GM21619 (cell line): ENCODE results near the gene CORO2A.
"Not testable (repeated sequence)": the region's sequence is repeated elsewhere in the genome, so short reads cannot be mapped to it uniquely, and the experiment has no call there.

ENCODE experiments used
- ATAC-seq: cut with Tn5 transposase; IDR thresholded peaks from one replicate; pipeline ENCODE4 v1.9.1; 2021; ENCODE audit not compliant: unreplicated experiment

Gene CORO2A

DNA sequence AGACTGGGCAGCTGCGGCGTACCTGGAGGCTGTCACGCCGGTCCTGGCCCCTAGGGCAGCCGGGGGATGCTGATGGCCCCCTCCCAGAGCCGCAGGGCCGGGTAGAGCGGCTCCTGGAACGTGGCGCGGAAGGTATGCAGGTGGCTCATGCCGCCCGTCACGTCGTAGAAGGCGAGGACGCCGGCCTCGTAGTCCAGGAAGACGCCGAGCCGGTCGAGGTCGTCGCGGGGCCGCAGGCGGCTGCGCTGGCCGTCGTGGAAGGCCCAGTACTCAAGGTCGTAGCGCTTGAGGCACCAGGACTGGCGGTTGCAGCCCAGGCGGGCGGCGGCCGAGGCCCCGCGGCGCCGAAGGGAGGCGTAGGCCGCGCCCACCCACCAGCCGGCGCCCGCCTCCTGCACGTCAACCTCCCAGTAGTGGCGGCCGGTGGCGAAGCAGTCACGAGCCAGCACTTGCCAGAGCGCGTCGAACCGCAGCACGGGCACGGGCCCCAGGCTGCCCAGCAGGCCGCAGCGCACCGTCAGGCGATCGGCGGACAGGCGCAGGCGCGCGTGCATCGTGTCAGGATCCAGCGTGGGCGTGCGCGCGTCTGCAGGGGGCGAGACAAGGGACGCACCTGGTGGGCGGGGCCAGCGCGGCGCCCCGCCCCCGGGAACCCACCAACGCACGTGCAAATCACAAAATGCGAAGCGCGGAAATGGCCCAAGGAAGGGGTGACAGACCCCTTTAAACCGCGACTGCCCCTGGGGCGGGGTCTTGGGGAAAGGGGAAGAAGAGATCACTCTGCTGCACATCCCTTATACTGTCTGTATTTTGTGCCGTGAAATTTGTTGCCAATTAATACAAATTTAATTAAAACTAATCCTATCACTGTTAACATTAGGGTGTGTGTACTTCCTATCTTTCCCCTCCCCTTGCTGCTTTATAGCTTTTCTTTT is 104.8 kb downstream of the CORO2A start:
- no peak for ATAC-seq

GRCh38 chr9:98086461-98086860 is 106.0 kb downstream of the CORO2A start:
- ATAC-seq: no peak

DNA sequence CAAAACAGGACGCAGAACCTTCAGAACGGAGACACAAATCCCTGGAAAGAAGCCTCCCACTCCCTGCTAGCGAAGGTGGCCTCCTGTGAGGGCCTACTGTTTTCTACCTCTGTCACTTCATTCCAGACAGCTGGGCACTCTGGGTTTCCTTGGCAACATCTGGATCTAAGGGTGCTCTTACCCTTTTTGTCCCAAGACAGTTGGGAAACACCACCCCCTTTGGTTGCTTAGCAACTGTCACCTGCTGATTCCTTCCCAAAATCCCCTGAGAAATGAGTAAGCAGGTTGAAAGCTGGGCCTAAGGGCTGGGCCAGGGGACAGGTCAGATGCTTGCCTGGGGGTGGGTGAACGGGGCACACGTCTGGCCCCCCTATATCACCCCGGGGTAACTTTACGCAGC is 106.5 kb downstream of the CORO2A start:
- no peak for ATAC-seq

GRCh38 chr9:98085058-98085457 is 107.4 kb downstream of the CORO2A start:
- no peak for ATAC-seq

DNA sequence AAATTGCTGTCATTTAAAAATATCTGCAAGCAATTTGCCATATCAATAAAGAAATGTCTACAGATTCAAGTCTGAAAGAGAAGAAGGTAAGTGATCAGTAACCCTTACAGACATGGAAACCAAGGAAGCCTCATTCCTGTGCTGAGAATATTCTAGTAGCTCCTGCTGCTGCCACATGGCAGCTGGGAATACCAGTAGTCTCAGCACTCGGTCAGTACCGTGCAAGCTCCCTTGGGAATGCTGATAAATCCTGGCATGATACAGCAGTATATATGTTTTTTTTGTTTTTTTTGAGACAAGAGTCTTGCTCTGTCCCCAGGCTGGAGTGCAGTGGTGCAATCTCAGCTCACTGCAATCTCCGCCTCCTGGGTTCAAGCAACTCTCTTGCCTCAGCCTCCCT is 108.0 kb downstream of the CORO2A start:
- ATAC-seq: no peak

- ATAC-seq: no peak
Measured at GRCh38 chr9:98083566-98084183, 108.8 kb downstream of the CORO2A start.

DNA sequence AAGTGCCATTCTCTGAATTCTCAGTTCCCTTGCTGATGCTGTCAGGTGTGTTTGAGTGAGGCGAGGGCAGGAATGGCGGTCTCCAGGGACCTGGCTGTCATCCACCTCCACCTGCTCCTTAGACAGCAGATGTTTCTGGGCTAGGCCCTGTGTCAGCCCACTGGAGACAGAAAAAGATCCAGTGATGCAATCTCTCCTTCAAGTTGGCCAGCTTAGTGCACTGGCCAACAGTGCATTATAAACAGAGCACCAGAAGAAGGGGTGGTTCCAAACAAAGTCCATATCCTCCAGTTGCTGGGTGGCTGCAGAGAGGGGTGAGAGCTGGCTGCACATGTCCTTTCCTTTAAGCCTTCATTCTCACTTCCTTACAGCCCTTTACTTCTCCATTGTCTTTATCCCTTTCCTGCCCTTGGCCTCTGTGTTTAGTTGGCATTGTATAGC is 109.4 kb downstream of the CORO2A start:
- no peak for ATAC-seq

- no peak for ATAC-seq
Measured at GRCh38 chr9:98081477-98082219, 110.8 kb downstream of the CORO2A start.

DNA sequence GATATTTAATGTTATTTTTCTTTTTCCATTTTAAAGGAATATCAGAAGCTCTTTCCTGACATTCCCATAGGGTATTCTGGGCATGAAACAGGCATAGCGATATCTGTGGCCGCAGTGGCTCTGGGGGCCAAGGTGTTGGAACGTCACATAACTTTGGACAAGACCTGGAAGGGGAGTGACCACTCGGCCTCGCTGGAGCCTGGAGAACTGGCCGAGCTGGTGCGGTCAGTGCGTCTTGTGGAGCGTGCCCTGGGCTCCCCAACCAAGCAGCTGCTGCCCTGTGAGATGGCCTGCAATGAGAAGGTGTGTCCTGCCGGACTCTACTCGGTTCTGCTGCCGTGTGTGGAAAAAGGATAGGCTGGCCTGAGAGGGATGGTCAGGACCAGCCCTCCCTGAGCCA is 111.7 kb downstream of the CORO2A start:
- no peak for ATAC-seq

- no peak for ATAC-seq
Measured at GRCh38 chr9:98080326-98080725, 112.1 kb downstream of the CORO2A start.

DNA sequence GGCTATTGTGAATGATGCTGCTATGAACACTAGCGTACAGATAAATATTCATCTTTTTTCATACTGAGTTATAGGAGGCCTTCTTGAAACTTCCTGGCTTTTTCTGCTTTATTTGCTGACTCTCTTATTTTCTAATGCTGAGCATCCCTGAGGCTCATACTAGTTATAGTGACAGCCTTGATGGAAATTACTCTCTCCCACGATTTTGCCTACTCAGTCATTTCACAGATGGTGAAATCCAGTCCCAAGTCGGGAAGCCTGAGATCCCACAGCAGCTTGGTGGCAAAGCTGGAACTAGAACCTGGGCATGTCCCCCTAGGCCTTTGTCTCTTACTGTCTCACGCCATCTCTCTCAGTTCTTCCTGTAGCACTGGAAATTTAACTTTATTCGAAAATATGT is 113.5 kb downstream of the CORO2A start:
- ATAC-seq: no peak

GRCh38 chr9:98076514-98076890 is 115.9 kb downstream of the CORO2A start:
- ATAC-seq: not testable (repeated sequence)

DNA sequence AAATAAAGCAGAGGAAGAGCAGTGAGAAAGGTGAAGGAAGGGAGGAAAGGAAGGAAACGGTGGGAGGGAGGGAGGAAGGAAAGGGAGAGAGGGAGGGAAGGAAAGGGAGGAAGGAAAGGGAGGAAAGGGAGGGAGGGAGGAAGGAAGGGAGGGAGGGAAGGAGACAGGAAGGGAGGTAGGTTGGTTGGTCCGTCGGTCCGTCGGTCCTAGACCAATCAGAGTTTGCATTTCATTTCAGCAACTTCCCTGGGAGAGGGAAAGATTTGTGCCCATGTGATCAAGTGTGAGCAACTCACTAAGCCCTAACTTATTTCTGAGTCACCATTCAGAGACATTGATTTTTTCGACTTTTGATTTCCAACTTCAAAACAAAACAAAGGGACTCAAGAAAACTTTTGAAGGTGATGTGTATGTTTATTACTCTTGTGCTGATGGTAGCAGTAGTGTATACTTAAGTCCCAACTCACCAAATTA is 117.1 kb downstream of the CORO2A start:
- no peak for ATAC-seq

DNA sequence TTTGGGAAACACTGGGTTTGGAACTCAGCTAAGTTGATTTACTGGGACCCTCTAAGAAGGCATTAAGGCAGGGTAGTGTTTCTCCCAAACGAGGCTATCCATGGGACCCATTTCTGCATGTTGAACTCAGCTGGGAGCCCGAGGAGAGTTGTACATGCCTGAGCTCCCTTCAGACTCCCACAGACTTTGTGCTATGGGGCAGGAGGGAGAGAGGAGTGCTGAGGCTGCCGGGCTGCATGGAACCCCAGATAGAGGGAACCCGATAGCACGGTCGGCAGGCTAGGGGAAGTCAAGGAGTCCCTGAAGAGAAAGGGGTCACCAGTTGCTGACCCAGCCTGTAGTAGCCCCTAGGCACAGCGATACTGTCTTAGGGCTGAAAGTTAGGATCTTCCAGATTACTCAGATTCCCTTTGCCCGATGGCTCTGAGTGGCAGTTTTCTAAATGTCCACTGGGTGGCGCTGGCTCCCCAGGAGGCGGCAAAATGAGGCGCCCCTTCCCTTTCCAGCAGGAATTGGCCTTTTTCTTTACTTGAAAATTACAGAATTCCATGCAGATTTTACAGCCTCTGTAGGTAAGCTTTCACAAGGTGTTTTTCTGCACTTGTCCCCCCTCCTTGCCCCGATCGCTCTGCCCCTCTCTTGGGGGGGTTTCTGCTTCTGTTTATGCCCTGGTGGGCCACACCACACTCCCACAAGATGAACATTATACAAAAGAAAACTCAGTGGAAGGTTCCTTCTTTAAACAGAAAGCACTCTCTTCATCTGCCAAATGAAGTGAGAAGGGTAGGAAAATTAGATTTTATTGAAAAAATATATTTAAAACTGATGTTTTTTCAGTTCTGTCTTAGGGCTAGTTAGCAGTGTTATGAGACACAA is 118.1 kb downstream of the CORO2A start:
- ATAC-seq: no peak

- no peak for ATAC-seq
Measured at GRCh38 chr9:98071737-98072136, 120.7 kb downstream of the CORO2A start.
